ENCODE measurements around the gene NLRC5. TPM values are rescaled to one million over a fixed set of nuclear protein-coding genes. Genes with fewer than 3 reads are reported as not detected.
"Not testable (repeated sequence)": the region's sequence is repeated elsewhere in the genome, so short reads cannot be mapped to it uniquely, and the experiment has no call there.

The NLRC5 gene
- total RNA-seq, 1 donor from 2014 or later: 0.26 TPM

- Mint-ChIP-seq H3K9me3 (no peaks in the 10 kb centered on the region), H3K36me3 (ENCODE audit: low read depth) (no peaks in the 10 kb centered on the region), H3K4me3 (no peak overlapping the region), H3K4me1 (no peaks in the 10 kb centered on the region), H3K27me3 (ENCODE audit: low read depth) (peaks cover 11% of the 10 kb centered on the region), H3K27ac (ENCODE audit: unreplicated experiment) (no peak overlapping the region)
- no peak for DNase-seq (ENCODE audit: low read depth, low spot score)
- TF ChIP-seq, protein P1, sequence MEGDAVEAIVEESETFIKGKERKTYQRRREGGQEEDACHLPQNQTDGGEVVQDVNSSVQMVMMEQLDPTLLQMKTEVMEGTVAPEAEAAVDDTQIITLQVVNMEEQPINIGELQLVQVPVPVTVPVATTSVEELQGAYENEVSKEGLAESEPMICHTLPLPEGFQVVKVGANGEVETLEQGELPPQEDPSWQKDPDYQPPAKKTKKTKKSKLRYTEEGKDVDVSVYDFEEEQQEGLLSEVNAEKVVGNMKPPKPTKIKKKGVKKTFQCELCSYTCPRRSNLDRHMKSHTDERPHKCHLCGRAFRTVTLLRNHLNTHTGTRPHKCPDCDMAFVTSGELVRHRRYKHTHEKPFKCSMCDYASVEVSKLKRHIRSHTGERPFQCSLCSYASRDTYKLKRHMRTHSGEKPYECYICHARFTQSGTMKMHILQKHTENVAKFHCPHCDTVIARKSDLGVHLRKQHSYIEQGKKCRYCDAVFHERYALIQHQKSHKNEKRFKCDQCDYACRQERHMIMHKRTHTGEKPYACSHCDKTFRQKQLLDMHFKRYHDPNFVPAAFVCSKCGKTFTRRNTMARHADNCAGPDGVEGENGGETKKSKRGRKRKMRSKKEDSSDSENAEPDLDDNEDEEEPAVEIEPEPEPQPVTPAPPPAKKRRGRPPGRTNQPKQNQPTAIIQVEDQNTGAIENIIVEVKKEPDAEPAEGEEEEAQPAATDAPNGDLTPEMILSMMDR (conservative IDR thresholded peaks at IDR 0.05): no peak
Measured at GRCh38 chr16:57000271-57001025, 11.1 kb downstream of the NLRC5 start.

GRCh38 chr16:57001026-57001679, 11.8 kb downstream of the NLRC5 start:
- H3K27ac Mint-ChIP-seq (ENCODE audit: unreplicated experiment): no peak overlapping the region
- no peaks in the 10 kb centered on the region for H3K9me3 Mint-ChIP-seq
- DNase-seq (ENCODE audit: low read depth, low spot score): no peak
- no peak overlapping the region for H3K4me3 Mint-ChIP-seq
- no peaks in the 10 kb centered on the region for H3K36me3 Mint-ChIP-seq (ENCODE audit: low read depth)
- TF ChIP-seq, protein P1 (conservative IDR thresholded peaks at IDR 0.05): no peak
- H3K4me1 Mint-ChIP-seq: no peaks in the 10 kb centered on the region
- peaks cover 4% of the 10 kb centered on the region for H3K27me3 Mint-ChIP-seq (ENCODE audit: low read depth)

DNA sequence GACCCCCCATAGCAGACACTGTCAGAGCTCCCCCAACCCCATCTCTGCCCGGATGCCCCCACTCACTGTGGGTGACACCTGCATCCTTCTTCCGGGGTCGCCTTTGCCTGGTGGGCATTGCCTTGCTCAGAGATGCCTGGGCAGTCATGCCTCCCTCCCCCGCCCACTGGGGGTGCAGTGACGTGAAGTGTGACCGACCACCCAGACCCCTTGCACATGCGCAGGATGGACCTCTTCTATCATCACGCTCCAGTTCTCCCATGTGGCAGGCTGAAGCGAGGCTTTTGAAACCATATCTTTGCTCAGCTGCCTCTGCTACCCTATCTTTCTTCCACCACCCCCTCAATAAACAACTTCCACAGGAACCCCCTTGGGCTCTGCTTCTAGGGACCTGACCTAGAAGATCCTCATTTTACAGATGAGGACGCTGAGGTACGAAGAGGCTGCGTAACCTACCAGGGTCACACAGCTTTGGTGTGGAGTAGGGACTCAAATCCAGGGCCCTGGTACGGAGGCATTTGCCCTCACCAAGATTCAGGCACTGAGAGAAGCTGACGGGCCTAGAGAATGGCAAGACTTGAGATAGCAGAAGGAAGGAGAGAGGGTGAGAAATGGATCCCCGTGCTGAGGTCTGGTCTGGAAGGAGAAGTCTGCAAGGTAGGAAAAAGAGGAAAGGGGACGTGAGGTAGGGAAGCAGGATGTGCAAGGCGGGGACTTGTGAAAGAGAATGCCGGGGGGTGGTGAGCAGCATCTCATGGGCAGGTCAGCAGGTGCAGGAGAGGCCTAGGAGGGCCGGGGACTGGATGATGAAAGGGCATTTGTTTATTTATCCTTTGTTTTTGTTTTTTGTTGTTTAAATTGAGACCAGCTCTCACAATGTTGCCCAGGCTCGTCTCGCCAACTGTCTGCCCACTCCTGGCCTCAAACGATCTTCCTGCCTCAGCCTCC, 14.4 kb downstream of the NLRC5 start:
- no peaks in the 10 kb centered on the region for H3K4me1 Mint-ChIP-seq
- H3K4me3 Mint-ChIP-seq: no peak overlapping the region
- no peak for DNase-seq (ENCODE audit: low read depth, low spot score)
- H3K27me3 Mint-ChIP-seq (ENCODE audit: low read depth): no peaks in the 10 kb centered on the region
- no peaks in the 10 kb centered on the region for H3K36me3 Mint-ChIP-seq (ENCODE audit: low read depth)
- TF ChIP-seq, protein P1 (conservative IDR thresholded peaks at IDR 0.05): no peak
- peak overlapping the region; percentile 29 for H3K27ac Mint-ChIP-seq (ENCODE audit: unreplicated experiment)
- H3K9me3 Mint-ChIP-seq: no peaks in the 10 kb centered on the region

DNA sequence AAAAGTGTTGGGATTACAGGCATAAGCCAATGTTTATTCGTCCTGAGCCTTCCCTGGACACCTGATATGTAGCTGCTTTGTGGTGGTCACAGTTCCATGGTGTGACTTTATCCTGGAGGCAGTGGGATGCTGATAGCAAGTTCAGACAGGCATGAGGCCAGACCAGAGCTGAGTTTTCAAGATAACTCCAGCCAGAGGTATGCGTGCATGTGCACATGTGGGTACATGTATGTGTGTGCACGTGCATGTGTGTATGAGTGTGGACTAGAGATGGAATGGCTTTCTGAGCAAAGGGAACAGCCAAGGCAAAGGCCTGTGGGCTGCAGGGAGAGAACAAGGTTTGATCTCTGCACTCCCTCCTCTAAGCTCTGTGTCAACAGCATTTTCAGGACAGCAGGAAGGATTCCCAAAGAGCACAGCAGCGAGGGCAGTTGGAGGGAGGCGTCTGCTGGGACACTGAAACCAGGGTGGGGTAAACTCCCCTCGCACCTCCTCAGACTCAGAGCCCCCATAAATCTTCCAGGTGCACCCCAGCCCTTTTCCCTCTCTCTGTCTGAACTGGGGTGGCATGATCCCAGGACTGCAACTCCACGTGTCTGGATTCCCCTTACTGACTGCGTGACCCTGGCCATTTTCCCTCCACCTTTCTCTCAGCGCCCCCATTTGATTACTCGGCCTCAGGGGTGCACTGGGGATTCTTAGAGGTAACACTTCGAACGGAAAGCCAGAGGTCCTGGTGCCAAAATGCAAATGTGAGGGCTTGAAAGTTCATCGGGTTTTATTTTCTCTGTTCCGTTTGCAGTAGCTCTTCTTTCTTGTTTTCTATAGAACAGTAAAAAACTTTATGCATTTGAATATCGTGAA, 15.3 kb downstream of the NLRC5 start:
- Mint-ChIP-seq H3K27ac (ENCODE audit: unreplicated experiment) (no peak overlapping the region), H3K27me3 (ENCODE audit: low read depth) (no peaks in the 10 kb centered on the region)

GRCh38 chr16:57005597-57005996, 16.2 kb downstream of the NLRC5 start:
- not testable (repeated sequence) for H3K36me3 Mint-ChIP-seq (ENCODE audit: low read depth); H3K4me1 Mint-ChIP-seq; H3K27ac Mint-ChIP-seq (ENCODE audit: unreplicated experiment); H3K4me3 Mint-ChIP-seq; H3K27me3 Mint-ChIP-seq (ENCODE audit: low read depth); DNase-seq (ENCODE audit: low read depth, low spot score); H3K9me3 Mint-ChIP-seq

More for the DNA sequence above, 15.3 kb downstream of the NLRC5 start:
- no peak for DNase-seq (ENCODE audit: low read depth, low spot score)
- H3K4me3 Mint-ChIP-seq: no peak overlapping the region
- no peaks in the 10 kb centered on the region for H3K36me3 Mint-ChIP-seq (ENCODE audit: low read depth)
- no peaks in the 10 kb centered on the region for H3K4me1 Mint-ChIP-seq
- TF ChIP-seq, protein P1 (conservative IDR thresholded peaks at IDR 0.05): no peak
- H3K9me3 Mint-ChIP-seq: no peaks in the 10 kb centered on the region

All from neural crest cell (in vitro differentiated cells).